Measurements from ENCODE around the gene LRRC49. TPM values are rescaled to one million over a fixed set of nuclear protein-coding genes. Genes with fewer than 3 reads are reported as not detected.

LRRC49 gene
- total RNA-seq, 1 experiment from 2014 or later, result 7.4 TPM

- H4K20me1 ChIP-seq (ENCODE audit: insufficient read depth), result no peaks in the 10 kb centered on the region
- no TSS peak for BruUV-seq (replicated peaks)
- CTCF ChIA-PET, result no interaction called here
- no peak for ATAC-seq
- H3K4me1 ChIP-seq (ENCODE audit: control insufficient read depth in 1 of 2, insufficient read depth in 2 of 2, low read length in 2 of 2), result no peaks in the 10 kb centered on the region
- H3K9me3 ChIP-seq (ENCODE audit: control insufficient read depth in 1 of 2, insufficient read depth in 1 of 2, low read depth in 1 of 2, low read length in 2 of 2), result no peaks in the 10 kb centered on the region
- intact Hi-C loops (cut with micrococcal nuclease), result no loop called here
- no peaks in the 10 kb centered on the region for H3K79me2 ChIP-seq (ENCODE audit: insufficient read depth, low read length)
- TF ChIP-seq SP1 (IDR thresholded peaks at IDR 0.05; ENCODE audit: low read depth) (no peak), CTCF (IDR thresholded peaks at IDR 0.05 in 2 of 3, conservative IDR thresholded peaks at IDR 0.05 in 1 of 3; ENCODE audit: borderline replicate concordance in 1 of 3, insufficient read depth in 1 of 3, low read depth in 2 of 3, low read length in 2 of 3) (no peak), SRF (IDR thresholded peaks at IDR 0.05; ENCODE audit: low read depth) (no peak), EZH2phosphoT487 (IDR thresholded peaks at IDR 0.05; ENCODE audit: borderline replicate concordance) (no peak), JUND (IDR thresholded peaks at IDR 0.05) (no peak), REST (IDR thresholded peaks at IDR 0.05; ENCODE audit: low read depth) (no peak), TCF7L2 (IDR thresholded peaks at IDR 0.05; ENCODE audit: borderline replicate concordance, extremely low read depth, insufficient read depth, insufficient read length) (no peak), ZBTB33 (IDR thresholded peaks at IDR 0.05; ENCODE audit: extremely low read depth, insufficient replicate concordance, low read length) (no peak), POLR2AphosphoS5 (IDR thresholded peaks at IDR 0.05; ENCODE audit: low read depth, low read length) (no peak), CEBPB (IDR thresholded peaks at IDR 0.05; ENCODE audit: low read depth) (no peak), MAX (IDR thresholded peaks at IDR 0.05) (no peak), ZNF274 (IDR thresholded peaks at IDR 0.05; ENCODE audit: low read depth, low read length) (no peak), RAD21 (IDR thresholded peaks at IDR 0.05; ENCODE audit: low read depth) (no peak), YY1 (IDR thresholded peaks at IDR 0.05; ENCODE audit: extremely low read depth, insufficient replicate concordance, low read depth, low read length) (no peak), POLR2A (IDR thresholded peaks at IDR 0.05; ENCODE audit: borderline replicate concordance, extremely low read depth, insufficient read depth, insufficient read length) (no peak), EZH2 (IDR thresholded peaks at IDR 0.05) (no peak)
- POLR2A ChIA-PET, result no interaction called here
- H3K4me2 ChIP-seq (ENCODE audit: low read length), result no peak overlapping the region
- H3K9ac ChIP-seq (ENCODE audit: low read length), result no peak overlapping the region
- no peaks in the 10 kb centered on the region for H3K9me2 ChIP-seq (ENCODE audit: insufficient read depth)
- RAD21 ChIA-PET (ENCODE audit: low non-redundant PET in 1 of 2, low total read pairs in 2 of 2, uncharacterized antibody in 2 of 2, unreplicated experiment in 2 of 2), result no interaction called here
- H3K4me3 ChIP-seq (replicated peaks in 1 of 2; ENCODE audit: low read depth in 1 of 2, low read length in 2 of 2), result no peak overlapping the region
- no peak for DNase-seq (ENCODE audit: low read depth, low spot score)
- no peaks in the 10 kb centered on the region for H3K27me3 ChIP-seq (ENCODE audit: insufficient read depth, low read length)
- H2AFZ ChIP-seq (ENCODE audit: low read depth, low read length, poor library complexity, severe bottlenecking), result no peak overlapping the region
- no peaks in the 10 kb centered on the region for H3K36me3 ChIP-seq (ENCODE audit: control insufficient read depth in 1 of 2, insufficient read depth in 2 of 2, low read length in 2 of 2)
- no peak overlapping the region for H3K27ac ChIP-seq (ENCODE audit: low read depth, low read length)
Observed at GRCh38 chr15:71013446-71013845, 120.8 kb downstream of the LRRC49 start.
